Lung (tissue), 12 donors: ENCODE measurements around the gene ZNF598. TPM values are rescaled to one million over a fixed set of nuclear protein-coding genes. Genes with fewer than 3 reads are reported as not detected.

Experiments
- ATAC-seq: fragments of 200-7000 bp; cut with Tn5 transposase; one replicate; pipeline ENCODE4 v1.9.1; 2020; ENCODE audit warnings: moderate number of reproducible peaks; ENCODE audit not compliant: insufficient read depth, low FRiP score
- DNase-seq, 3 donors: peaks; one replicate each; pipeline ENCODE4 v3.0.0-alpha.2; 2013 to 2017
- H3K27ac ChIP-seq, 2 donors: one replicate each; pipeline ENCODE4 v1.5.1; 2013; ENCODE audit warnings: mild to moderate bottlenecking in 2 of 2, moderate library complexity in 2 of 2, control low read depth in 1 of 2, inconsistent platforms in 1 of 2, low read depth in 1 of 2, low read length in 1 of 2
- H3K27me3 ChIP-seq, 3 donors: one replicate each; pipeline ENCODE4 v1.5.1; 2013; ENCODE audit warnings: low read length in 2 of 3; ENCODE audit not compliant: control insufficient read depth in 3 of 3, insufficient read depth in 3 of 3
- H3K36me3 ChIP-seq, 4 donors: one replicate each; pipeline ENCODE4 v1.5.1; 2013; ENCODE audit warnings: low read length in 4 of 4, mild to moderate bottlenecking in 1 of 4, moderate library complexity in 1 of 4; ENCODE audit not compliant: control insufficient read depth in 4 of 4, insufficient read depth in 4 of 4
- H3K4me1 ChIP-seq, 5 donors: one replicate each; pipeline ENCODE4 v1.5.1; 2013; ENCODE audit warnings: low read length in 5 of 5, mild to moderate bottlenecking in 2 of 5, moderate library complexity in 1 of 5; ENCODE audit not compliant: control insufficient read depth in 5 of 5, insufficient read depth in 5 of 5
- H3K4me3 ChIP-seq: one replicate; pipeline ENCODE4 v1.5.1; 2013; ENCODE audit warnings: mild to moderate bottlenecking, control low read depth, moderate library complexity
- H3K9ac ChIP-seq, 2 donors: one replicate each; pipeline ENCODE4 v1.5.1; 2013; ENCODE audit warnings: low read length in 2 of 2, control low read depth in 1 of 2; ENCODE audit not compliant: insufficient read depth in 1 of 2
- H3K9me3 ChIP-seq, 4 donors: one replicate each; pipeline ENCODE4 v1.5.1; 2013; ENCODE audit warnings: low read length in 3 of 4, mild to moderate bottlenecking in 1 of 4, moderate library complexity in 1 of 4; ENCODE audit not compliant: control insufficient read depth in 4 of 4, insufficient read depth in 3 of 4
- CTCF ChIP-seq: IDR thresholded peaks from 2 replicates; pipeline ENCODE4 v1.5.1; 2012; ENCODE audit warnings: mild to moderate bottlenecking; ENCODE audit errors: control extremely low read depth, extremely low read depth
- WGBS, 2 donors: extraction: QIAGEN DNeasy Blood & Tissue Kit; methylation state at CpG; one replicate each; pipeline ENCODE4 v1.1.7; 2013; 5-methylcytosine and 5-hydroxymethylcytosine counted together
- polyA plus RNA-seq, 2 donors: library from polyadenylated mRNA; stranded (reverse); fragments of 200-250 nt; gene quantifications; one replicate each; pipeline ENCODE4 v1.2.1, GENCODE V29; 2013
- total RNA-seq, 2 donors: library from RNA; depleted of rRNA in 1 of 2; stranded (reverse); fragments of >200 nt in 1 of 2; gene quantifications; one replicate each; pipeline ENCODE4 v1.2.1, GENCODE V29; 2014 to 2021
- donor health status: control.
- donor health status: control.
- donor health status: Bipolar disorder and iron deficiency.
- donor health status: healthy.
- donor health status: DM: yes; HTN: yes; CAD: no.

ZNF598 gene
- total and polyA plus RNA-seq, 4 donors = 13.9 to 49.8 (median 35.9) TPM

GRCh38 chr16:1977875-1978268, 31.7 kb downstream of the ZNF598 start:
- Histone ChIP-seq H3K36me3 (peaks cover 0 to 47% (median 20%) of the 10 kb centered on the region in 4 donors), H3K27me3 (peaks cover 0 to 42% (median 29%) of the 10 kb centered on the region in 3 donors)
- WGBS, 2 donors = 97 to 98% methylated on average over 17 to 18 of the region's 18 CpGs

DNA sequence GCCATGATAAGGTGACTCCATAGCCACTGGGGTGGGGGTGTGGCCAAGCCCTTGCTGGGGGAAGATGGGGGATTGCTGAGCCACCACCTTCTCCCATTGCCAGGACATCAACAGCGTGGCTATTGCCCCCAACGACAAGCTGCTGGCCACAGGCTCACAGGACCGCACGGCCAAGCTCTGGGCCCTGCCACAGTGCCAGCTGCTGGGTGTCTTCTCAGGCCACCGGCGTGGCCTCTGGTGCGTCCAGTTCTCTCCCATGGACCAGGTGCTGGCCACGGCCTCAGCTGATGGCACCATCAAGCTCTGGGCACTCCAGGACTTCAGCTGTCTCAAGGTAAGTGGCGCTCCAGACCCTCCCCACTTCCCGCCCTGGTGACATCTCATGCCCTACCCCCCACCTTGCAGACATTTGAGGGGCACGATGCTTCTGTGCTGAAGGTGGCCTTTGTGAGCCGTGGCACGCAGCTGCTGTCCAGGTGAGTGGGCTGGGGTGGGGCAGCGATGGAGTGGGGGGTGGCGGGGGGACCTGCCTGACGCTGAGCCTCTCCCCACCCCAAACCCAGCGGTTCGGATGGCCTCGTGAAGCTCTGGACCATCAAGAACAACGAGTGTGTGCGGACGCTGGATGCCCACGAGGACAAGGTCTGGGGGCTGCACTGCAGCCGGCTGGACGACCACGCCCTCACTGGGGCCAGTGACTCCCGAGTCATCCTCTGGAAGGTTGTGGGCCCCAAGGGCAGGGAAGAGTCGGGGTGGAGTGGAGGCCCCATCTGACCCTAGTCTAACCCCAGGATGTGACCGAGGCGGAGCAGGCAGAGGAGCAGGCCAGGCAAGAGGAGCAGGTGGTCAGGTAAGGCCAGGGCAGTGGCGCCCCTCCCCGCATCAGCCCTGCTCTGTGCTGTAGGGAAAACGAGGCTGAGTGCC, 32.4 kb downstream of the ZNF598 start:
- Histone ChIP-seq H3K27me3 (peaks cover 0 to 37% (median 23%) of the 10 kb centered on the region in 3 donors), H3K9me3 (peaks cover 0 to 24% (median 0%) of the 10 kb centered on the region in 4 donors), H3K36me3 (peaks cover 0 to 47% (median 20%) of the 10 kb centered on the region in 4 donors), H3K9ac (no peak overlapping the region), H3K4me1 (peaks cover 0 to 11% (median 7%) of the 10 kb centered on the region in 5 donors), H3K27ac (no peak overlapping the region), H3K4me3 (no peak overlapping the region)
- 94 to 96% methylated on average over 33 of the region's 33 CpGs for WGBS, 2 donors
- DNase-seq (no peak), ATAC-seq (no peak)
- no peak for TF ChIP-seq CTCF

More at GRCh38 chr16:1977875-1978268, 31.7 kb downstream of the ZNF598 start:
- TF ChIP-seq CTCF = no peak
- Histone ChIP-seq H3K4me1 (peaks cover 0 to 6% (median under 1%) of the 10 kb centered on the region in 5 donors), H3K27ac (no peak overlapping the region), H3K9me3 (peaks cover 0 to 24% (median 0%) of the 10 kb centered on the region in 4 donors), H3K4me3 (no peak overlapping the region), H3K9ac (no peak overlapping the region)
- ATAC-seq = no peak
- DNase-seq = no peak

DNA sequence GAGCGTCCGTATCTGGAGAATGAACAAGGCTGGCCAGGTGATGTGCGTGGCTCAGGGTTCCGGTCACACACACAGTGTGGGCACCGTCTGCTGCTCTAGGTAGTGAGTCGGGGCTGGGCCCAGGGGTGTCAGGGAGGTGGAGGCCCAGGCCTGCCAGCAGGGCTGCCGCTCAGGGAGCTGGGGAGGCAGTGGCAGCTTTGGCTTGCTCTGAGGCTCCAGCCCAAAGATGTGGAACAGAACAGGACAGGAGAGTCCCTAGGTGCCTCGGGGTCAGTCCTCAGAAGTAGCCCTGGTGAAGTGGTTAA, 33.5 kb downstream of the ZNF598 start:
- H3K9me3 ChIP-seq = peaks cover 0 to 24% (median 0%) of the 10 kb centered on the region in 4 donors
- peaks cover 0 to 27% (median 12%) of the 10 kb centered on the region in 3 donors for H3K27me3 ChIP-seq
- ATAC-seq (no peak), DNase-seq (no peak)
- no peak overlapping the region for H3K4me3 ChIP-seq
- WGBS, 2 donors = 94% methylated on average over 7 to 8 of the region's 8 CpGs
- peaks cover 0 to 47% (median 20%) of the 10 kb centered on the region in 4 donors for H3K36me3 ChIP-seq
- H3K9ac ChIP-seq = no peak overlapping the region
- H3K27ac ChIP-seq = no peak overlapping the region
- no peak for TF ChIP-seq CTCF
- peaks cover 0 to 11% (median 7%) of the 10 kb centered on the region in 5 donors for H3K4me1 ChIP-seq
